Kidney glomerular epithelial cell (primary cell): ENCODE results near the gene ABTB2.
A peak's percentile ranks its signal among the peaks of the same experiment; 100 is the strongest.

ENCODE experiments used
- DNase-seq: peaks from one replicate; lab custom pipeline; 2025; lab: John Stamatoyannopoulos, UW

The ABTB2 gene

DNA sequence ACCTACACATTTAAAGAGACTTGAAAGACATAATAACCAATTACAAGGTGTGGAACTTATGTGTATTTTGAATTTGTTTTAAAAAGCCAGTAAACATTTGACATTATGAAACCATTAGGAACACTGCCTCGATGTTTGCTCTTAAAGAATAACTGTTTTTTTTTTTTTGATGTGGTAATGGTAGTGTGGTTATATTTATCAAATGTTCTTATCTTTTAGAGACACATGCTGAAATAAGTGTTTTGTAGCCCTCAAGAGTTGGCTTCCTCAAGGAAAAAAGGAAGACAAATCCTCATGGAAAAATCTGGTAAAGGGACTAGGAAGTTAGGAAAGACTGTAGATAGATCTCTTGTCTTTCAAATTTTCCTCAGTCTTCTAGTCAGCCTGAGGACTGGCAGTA is 2.2 kb upstream of the ABTB2 start:
- DNase-seq: no peak

DNA sequence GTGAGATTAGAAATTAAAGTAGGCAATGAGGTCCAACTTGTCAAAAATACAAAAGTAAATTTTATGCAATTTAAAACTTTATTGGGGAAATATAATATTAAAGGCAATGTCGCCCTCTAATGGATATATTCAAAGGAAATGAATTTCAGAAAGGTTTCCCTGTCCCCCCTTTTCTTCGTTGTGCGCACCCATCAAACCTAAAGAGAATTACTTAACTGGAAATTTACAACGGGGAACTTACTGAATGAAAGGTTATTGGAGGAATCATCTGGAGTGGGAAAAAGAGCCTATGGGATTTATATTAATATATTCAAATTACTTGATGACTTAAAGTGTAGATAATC is 1.7 kb upstream of the ABTB2 start:
- no peak for DNase-seq

DNA sequence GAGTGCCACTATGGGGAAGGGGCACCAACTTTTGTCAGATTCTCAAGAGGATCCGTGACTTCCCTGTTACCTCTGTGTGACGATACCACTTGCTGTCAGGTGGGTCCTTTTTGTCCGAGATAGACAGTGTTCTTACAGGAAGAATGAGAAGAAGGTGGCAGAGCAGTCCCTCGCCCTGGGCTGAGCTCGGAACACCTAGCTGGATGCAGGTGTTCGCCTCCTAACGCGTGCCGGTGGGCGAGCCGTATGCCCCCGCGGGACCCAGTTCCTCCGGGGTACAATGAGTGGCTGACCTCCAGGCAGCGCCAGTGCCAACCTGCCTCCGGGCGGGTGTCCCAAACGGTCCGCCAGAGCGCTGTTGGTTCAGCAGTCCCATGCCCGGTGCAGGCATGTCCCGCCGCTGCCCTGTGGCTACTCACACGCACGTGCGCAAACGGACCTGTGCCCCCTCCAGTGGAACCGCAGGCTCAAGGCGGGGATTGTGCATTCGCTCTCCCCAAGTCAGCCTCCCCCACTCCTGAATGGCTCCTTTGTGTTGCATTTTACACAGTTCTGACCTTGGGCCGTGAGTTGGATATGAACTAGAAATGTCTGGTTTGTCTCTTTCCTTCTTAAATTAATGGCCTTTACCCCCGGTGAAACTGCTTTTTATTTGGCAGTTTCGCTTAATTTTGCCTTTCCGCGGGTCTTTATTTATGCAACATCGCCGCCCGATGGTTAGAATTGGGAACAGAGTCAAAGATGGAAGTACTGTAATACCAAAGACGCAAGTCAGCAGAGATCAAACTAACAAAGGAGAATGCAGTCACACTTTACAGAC is 1.1 kb upstream of the ABTB2 start:
- DNase-seq: peak; percentile 69

DNA sequence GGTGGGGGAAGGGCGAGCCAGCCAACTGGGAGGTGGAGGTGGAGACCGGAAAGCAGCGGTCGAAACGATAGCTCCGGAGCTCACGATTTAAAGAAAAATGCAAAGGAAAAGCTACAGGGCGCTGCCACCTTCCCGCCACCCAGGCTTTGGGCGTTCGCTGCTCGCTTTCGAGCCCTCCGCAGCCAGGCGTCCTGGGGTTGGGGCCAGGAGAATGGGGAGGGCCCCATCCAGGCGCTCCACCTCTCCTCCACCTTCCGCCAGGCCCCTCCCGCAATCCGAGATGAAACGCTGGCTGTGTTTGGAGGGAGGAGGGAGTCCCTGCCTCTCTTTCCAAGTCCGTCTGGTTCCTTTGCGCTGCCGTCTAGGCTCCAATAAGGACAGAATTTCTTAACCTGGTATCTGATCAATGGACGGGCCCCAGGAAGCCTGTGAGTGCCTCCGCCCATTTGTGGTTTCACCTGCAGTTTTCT is 483 bp upstream of the ABTB2 start:
- peak; percentile 79 for DNase-seq

- peak; percentile 32 for DNase-seq
Observed at GRCh38 chr11:34356913-34357700, 703 bp downstream of the ABTB2 start.

GRCh38 chr11:34356576-34356912 is 1.3 kb downstream of the ABTB2 start:
- DNase-seq: peak; percentile 44

GRCh38 chr11:34356130-34356529 is 1.7 kb downstream of the ABTB2 start:
- no peak for DNase-seq

DNA sequence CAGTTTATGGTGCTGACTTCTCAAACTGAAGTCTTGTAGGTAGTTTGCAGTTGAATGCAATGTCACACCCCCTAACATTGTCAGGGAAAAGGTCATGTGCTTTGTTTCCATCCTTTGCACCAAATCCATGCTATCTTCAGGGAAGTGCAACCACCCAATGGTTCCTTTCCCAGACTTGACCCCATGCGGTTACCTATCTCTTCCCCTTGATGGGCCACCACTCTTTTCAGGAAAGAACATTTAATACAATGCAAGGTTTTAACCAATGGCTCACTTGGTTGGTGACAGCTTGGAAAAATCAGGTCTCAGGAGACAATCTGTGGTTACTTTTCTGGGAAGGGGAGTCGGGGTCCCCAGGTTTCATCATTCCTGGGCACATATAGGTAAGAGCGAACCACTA is 2.1 kb downstream of the ABTB2 start:
- DNase-seq: no peak

- no peak for DNase-seq
Observed at GRCh38 chr11:34354782-34355181, 3.0 kb downstream of the ABTB2 start.

DNA sequence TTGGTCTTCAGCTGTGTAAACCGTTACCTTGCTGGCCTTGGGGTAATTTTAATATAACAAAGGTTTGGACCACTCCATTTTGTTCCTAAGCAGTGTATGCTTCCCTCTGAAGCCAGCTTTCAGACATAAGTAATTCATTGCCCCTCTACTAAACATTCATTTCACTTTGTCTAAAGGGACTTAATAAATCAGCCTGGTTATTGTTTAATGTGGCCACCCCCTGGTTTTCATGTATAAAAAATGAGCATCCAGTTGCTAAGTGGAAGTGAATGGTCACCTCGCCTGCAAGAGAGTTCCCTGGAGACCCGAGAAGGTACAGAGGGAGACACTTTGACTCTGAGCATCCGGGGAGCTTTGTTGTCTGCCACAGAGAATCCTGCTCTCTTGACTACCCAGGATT is 3.9 kb downstream of the ABTB2 start:
- DNase-seq: no peak

DNA sequence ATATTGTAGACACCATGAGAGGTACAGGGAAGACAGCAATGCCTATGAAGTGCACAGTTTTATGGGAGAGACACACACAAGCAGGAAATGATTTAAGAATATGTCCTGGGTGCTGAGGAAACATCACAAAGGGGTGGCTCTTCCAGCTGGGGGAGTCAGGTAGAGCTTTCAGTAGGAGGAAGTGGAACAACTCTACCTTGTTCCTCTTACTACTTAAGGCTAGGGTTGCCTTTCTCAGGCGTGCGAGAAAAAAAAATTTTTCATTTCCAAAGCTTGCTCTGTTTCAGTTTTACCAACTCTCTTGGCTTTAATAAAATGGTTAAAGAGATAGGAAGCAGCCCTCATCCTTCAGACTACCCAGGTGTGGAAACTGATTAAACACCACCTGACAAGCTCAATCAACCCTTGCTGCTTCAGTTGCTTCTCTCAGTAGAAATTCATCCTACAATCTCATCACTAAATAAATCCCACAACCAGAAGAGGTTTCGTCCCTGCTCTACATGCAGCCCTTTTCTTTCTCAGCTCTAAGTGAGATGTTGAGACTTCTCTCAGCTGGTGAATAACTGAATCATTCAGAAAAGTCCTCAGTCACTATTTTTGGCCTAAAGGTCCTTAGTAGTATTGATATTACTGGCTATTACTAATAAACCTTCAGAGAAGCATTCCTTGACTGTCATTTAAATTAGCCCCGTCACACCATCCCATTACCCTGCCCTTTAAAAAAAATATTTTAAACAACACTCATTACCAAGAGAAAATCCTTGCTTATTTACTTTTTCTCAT is 5.9 kb downstream of the ABTB2 start:
- DNase-seq: no peak

DNA sequence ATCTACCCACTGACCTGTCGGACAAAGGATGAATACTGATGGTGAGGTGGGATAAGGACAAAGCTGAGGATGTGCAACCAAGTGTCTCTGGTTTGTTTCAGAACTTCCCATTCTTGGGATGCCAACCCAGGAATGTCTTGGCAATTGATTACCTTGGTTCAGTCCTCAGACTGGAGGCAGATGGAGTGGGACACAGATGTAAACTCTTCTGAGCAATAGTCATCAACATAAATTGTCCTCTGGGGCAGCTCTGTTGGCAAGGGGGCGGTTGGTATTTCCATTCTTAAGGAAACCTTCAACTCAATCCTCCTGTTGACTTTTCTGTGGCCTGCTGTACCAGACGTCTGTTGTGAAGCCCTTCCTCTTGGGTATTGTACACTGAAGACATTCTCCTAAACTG is 6.8 kb downstream of the ABTB2 start:
- DNase-seq: no peak

- no peak for DNase-seq
Observed at GRCh38 chr11:34349882-34350281, 7.9 kb downstream of the ABTB2 start.

GRCh38 chr11:34348919-34349318 is 8.9 kb downstream of the ABTB2 start:
- no peak for DNase-seq

DNA sequence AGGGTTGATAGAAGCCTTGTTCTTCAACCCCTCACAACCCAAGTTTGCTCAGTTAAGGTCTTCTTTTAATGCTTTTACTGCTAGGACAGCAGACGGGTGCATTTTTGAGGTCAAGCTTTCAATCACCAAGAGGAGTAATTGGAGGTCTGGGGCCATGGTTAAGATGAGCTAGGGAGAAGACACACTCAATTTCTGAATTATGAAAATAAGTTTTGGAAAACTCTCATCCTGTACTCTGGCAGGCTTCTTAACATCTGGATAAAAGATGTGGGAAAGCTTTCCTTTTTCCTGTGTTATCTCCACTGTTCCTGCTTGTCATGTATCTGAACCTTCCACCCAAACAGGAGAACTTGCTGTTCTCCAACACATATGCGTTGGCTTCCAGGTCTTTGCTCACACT is 9.7 kb downstream of the ABTB2 start:
- DNase-seq: no peak

GRCh38 chr11:34346551-34346950 is 11.3 kb downstream of the ABTB2 start:
- DNase-seq: no peak

GRCh38 chr11:34345991-34346480 is 11.8 kb downstream of the ABTB2 start:
- DNase-seq: no peak

DNA sequence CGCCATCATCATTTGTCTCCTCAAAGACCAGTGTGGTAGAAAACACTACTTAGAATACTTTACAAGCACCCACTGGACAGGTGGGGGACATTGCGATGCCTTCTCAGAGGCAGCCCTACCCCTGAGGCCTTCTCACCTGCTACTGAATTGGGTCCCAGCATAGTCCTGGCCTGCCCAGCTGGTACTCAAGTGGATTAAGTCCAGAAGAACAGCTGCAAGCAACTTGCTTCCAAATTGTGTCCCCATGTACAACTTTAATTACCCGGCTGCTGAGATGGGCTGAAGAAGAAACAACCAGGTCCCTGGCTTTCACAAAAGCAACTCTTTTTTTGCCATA is 12.3 kb downstream of the ABTB2 start:
- DNase-seq: no peak

- peak; percentile 84 for DNase-seq
Observed at GRCh38 chr11:34344768-34345539, 12.9 kb downstream of the ABTB2 start.

GRCh38 chr11:34344410-34344767 is 13.4 kb downstream of the ABTB2 start:
- no peak for DNase-seq

GRCh38 chr11:34343686-34344085 is 14.1 kb downstream of the ABTB2 start:
- DNase-seq: no peak

- peak; percentile 93 for DNase-seq
Observed at GRCh38 chr11:34343153-34343552, 14.7 kb downstream of the ABTB2 start.
